HFF-Myc (cell line): ENCODE results near the gene SLC9A8.

ENCODE experiments used
- DNase-seq: peaks from one replicate; pipeline ENCODE4 v3.0.0-alpha.2; 2011; ENCODE audit warnings: low read depth; ENCODE audit errors: extremely low read depth
- H3K4me3 ChIP-seq: replicated peaks from 2 replicates; pipeline ENCODE4 v1.5.1; 2011; ENCODE audit warnings: low read depth, mild to moderate bottlenecking, control low read depth, low read length
- CTCF ChIP-seq: IDR thresholded peaks from 2 replicates; pipeline ENCODE4 v1.5.1; 2012; ENCODE audit warnings: mild to moderate bottlenecking, low read depth, low read length, control low read depth; ENCODE audit errors: missing control alignments

The SLC9A8 gene

DNA sequence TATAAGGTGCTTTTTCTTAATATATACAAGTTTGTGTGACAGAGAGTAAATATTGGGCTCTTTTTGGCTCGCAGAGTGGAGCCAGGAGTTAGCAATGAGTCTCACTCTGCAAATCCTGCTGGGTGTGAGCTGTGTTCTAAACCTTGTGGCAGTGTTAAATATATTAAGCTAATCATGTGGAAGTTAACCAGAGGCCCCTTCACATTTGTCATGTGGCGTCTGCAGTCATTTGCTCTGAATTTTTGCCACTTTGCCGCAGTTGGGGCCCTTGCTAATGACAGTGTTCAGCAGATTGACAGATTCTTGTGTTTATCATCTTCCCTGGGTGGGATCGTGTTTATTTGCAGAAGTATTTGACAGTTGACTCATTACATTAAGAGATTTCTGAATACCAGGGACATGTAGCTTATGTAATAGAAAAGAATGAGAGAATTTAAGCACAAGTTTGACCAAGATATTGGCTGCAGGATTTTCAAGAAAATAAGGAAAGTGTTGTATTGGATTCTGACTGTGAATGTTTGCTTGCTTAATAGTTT, 64.8 kb downstream of the SLC9A8 start:
- no peak for DNase-seq
- no peak for TF ChIP-seq CTCF
- no peak overlapping the region for H3K4me3 ChIP-seq

DNA sequence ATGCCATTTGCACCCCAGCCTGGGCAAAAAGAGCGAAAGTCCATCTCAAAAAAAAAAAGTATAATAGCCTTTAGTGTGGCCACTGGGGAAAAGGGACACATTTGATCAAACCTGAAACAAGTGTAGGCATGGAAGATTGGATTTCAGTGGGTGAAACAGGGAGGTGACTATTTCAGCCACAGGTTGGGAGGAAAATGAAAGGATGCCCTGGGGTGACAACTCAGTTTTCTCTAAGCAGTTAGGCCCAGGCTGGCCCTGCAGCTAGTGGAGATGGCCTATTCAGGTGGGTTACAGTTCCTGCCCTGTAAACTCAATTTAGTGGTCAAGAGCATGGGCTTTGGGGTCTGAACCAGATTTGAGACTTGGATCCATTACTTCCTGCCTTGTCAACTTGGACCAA, 66.3 kb downstream of the SLC9A8 start:
- DNase-seq, result no peak
- no peak for TF ChIP-seq CTCF
- H3K4me3 ChIP-seq, result no peak overlapping the region

DNA sequence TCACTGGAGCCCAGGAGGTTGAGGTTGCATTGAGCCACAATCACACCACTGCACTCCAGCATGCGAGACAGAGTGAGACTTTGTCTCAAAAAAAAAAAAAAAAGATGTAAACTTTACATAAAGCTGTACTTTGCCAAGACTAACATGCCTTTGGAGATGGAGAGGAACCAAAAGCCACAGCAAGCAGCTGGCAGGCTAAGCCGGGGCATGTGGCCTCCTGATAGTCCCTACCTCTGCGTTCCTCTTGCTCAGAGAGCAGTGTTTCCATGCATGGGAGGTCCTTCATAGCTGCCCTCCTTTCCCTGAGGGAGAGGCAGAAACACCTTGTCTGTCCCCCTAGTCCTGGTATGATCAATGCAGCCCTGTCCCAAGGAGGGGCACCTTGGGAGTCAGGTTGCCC, 67.5 kb downstream of the SLC9A8 start:
- no peak for TF ChIP-seq CTCF
- DNase-seq, result no peak
- H3K4me3 ChIP-seq, result no peak overlapping the region

- no peak overlapping the region for H3K4me3 ChIP-seq
- no peak for DNase-seq
- TF ChIP-seq CTCF, result no peak
Observed at GRCh38 chr20:49880724-49881445, 68.3 kb downstream of the SLC9A8 start.

DNA sequence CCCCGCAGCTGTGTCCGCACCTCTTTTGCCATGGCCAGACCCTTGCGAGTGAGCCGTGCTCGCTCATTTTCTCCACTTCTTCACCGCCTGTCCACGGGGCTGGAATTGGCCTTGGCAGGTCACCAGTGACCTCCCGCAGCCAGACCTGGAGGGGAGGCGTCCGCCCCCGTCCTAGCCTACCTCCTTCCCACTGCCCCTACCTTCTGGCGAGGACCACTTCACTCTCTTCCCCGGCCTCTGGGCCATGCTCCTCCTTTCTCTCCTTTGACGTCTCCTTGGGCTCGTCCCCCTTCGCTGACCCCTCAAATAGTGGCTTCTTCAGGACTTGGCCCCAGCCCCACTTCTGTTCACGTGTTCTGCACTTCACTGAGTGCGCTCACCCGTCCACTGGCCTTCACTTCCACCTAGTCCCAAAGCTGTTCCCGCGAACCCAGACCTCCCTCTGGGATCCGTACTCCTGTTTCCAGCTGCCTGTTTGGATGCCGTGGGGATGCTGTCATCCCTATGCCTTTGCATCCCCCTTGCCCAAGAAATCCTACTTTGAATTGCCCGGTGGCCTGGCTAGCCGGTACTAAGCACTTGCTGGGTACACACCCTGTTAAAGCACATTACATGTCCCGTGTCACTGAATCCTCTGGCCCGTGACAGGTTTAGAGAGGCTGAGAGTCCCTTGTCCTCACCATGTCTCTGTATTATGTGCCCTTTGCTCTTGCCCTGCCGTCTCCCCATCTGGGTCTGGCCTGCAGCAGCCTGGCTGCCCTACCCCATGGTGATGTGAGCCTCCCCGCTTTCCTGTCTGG, 69.7 kb downstream of the SLC9A8 start:
- H3K4me3 ChIP-seq, result no peak overlapping the region
- no peak for TF ChIP-seq CTCF
- DNase-seq, result no peak

- DNase-seq, result no peak
- TF ChIP-seq CTCF, result no peak
- no peak overlapping the region for H3K4me3 ChIP-seq
Observed at GRCh38 chr20:49883246-49883802, 70.7 kb downstream of the SLC9A8 start.
